Psoas muscle (tissue), 8 donors: Measurements from ENCODE around the gene LAMA1. TPM values are rescaled to one million over a fixed set of nuclear protein-coding genes. Genes with fewer than 3 reads are reported as not detected.

Experiments used
- ATAC-seq, 4 donors: fragments of 200-7000 bp; cut with Tn5 transposase; one replicate each; pipeline ENCODE4 v1.9.1; 2020; ENCODE audit warnings: moderate library complexity in 3 of 4, mild to moderate bottlenecking in 2 of 4
- DNase-seq, 2 donors: peaks; one replicate each; pipeline ENCODE4 v3.0.0-alpha.2; 2020
- H3K27ac ChIP-seq: fragments of 200-600 bp; one replicate; pipeline ENCODE4 v1.8.0; 2022
- H3K27me3 ChIP-seq, 3 donors: fragments of 200-600 bp in 1 of 3; one replicate each; pipeline versions ENCODE4 v1.6.1 to v1.8.0; 2013 to 2022; ENCODE audit warnings: low read length in 2 of 3, mild to moderate bottlenecking in 2 of 3, moderate library complexity in 1 of 3; ENCODE audit not compliant: insufficient read depth in 3 of 3
- H3K36me3 ChIP-seq, 2 donors: fragments of 200-600 bp in 1 of 2; one replicate each; pipeline versions ENCODE4 v1.6.1 to v1.8.0; 2013 to 2022; ENCODE audit warnings: low read depth in 1 of 2, mild to moderate bottlenecking in 1 of 2, moderate library complexity in 1 of 2; ENCODE audit not compliant: insufficient read depth in 1 of 2
- H3K4me1 ChIP-seq: fragments of 200-600 bp; one replicate; pipeline ENCODE4 v1.8.0; 2022
- H3K4me3 ChIP-seq: fragments of 200-600 bp; one replicate; pipeline ENCODE4 v1.8.0; 2022; ENCODE audit warnings: mild to moderate bottlenecking
- H3K9me3 ChIP-seq: fragments of 200-600 bp; one replicate; pipeline ENCODE4 v1.8.0; 2022
- CTCF ChIP-seq: fragments of 200-600 bp; IDR thresholded peaks from one replicate; pipeline ENCODE4 v1.8.0; 2022; ENCODE audit warnings: antibody characterized with exemption
- WGBS, 3 donors: extraction: QIAGEN DNeasy Blood & Tissue Kit; methylation state at CpG; one replicate each; pipeline versions ENCODE4 v1.1.6 to v1.1.7; 2013; 5-methylcytosine and 5-hydroxymethylcytosine counted together
- intact Hi-C, 2 donors: fragments of 100-400 bp; cut with DNase I; formaldehyde crosslinking; loops; one replicate each; pipeline versions ENCODE4 v1.11.0 to v1.14.2; 2022
- polyA plus RNA-seq, 3 donors: library from polyadenylated mRNA; stranded (reverse); fragments of 200-250 nt; gene quantifications; one replicate each; pipeline ENCODE4 v1.2.3, GENCODE V29; 2013
- total RNA-seq, 4 donors: library from RNA; stranded (reverse); fragmentation: NEBNext Ultra II Directional in 2 of 4; extraction: Animal tissue kit (Norgen Biotek cat#: 25700) in 2 of 4; gene quantifications; one replicate each; pipeline versions ENCODE4 v1.2.1 to v1.2.4, GENCODE V29; 2021 to 2023
- donor health status: healthy with polysubstance abuse.
- donor health status: DM: no; HTN: no; CAD: no; lungs with moderate emphysema.
- donor health status: Bipolar disorder and iron deficiency.
- donor health status: healthy.
- donor health status: DM: yes; HTN: yes; CAD: no.
- donor health status: DM: no; HTN: no; CAD: no.
- donor health status: DM: no; HTN: no; CAD: no.
- donor health status: DM: yes; HTN: yes; CAD: no.

LAMA1 gene
- total and polyA plus RNA-seq, 7 donors = 0.04 to 2.6 (median 0.11) TPM; not detected in 1

GRCh38 chr18:7021994-7022840, 95.4 kb downstream of the LAMA1 start:
- Histone ChIP-seq H3K27ac (no peak overlapping the region), H3K9me3 (no peaks in the 10 kb centered on the region), H3K36me3 (no peaks in the 10 kb centered on the region), H3K27me3 (no peaks in the 10 kb centered on the region), H3K4me1 (no peaks in the 10 kb centered on the region), H3K4me3 (no peak overlapping the region)
- DNase-seq (no peak), ATAC-seq (no peak)
- TF ChIP-seq CTCF = no peak
- intact Hi-C loops = no loop called here
- WGBS, 3 donors = 60 to 62% (median 61%) methylated on average over 16 of the region's 16 CpGs

GRCh38 chr18:7020995-7021777, 96.4 kb downstream of the LAMA1 start:
- WGBS, 3 donors = 91 to 93% (median 92%) methylated on average over 13 of the region's 13 CpGs
- no peaks in the 10 kb centered on the region for H3K36me3 ChIP-seq
- H3K4me3 ChIP-seq = no peak overlapping the region
- H3K4me1 ChIP-seq = no peaks in the 10 kb centered on the region
- ATAC-seq (no peak), DNase-seq (no peak)
- H3K9me3 ChIP-seq = no peaks in the 10 kb centered on the region
- no peak overlapping the region for H3K27ac ChIP-seq
- TF ChIP-seq CTCF = no peak
- peaks cover 0 to 2% (median 0%) of the 10 kb centered on the region in 3 donors for H3K27me3 ChIP-seq
- intact Hi-C loops = no loop called here

GRCh38 chr18:7017013-7017412, 100.6 kb downstream of the LAMA1 start:
- Histone ChIP-seq H3K36me3 (no peaks in the 10 kb centered on the region), H3K4me3 (no peak overlapping the region), H3K27ac (no peak overlapping the region), H3K27me3 (peaks cover 0 to 2% (median 0%) of the 10 kb centered on the region in 3 donors), H3K9me3 (no peaks in the 10 kb centered on the region), H3K4me1 (no peaks in the 10 kb centered on the region)
- no peak for DNase-seq
- WGBS, 3 donors = 80 to 83% (median 83%) methylated on average over 5 of the region's 5 CpGs
- intact Hi-C loops = no loop called here
- ATAC-seq = no peak
- TF ChIP-seq CTCF = no peak

GRCh38 chr18:7011142-7011541, 106.5 kb downstream of the LAMA1 start:
- Histone ChIP-seq H3K4me1 (no peaks in the 10 kb centered on the region), H3K27me3 (peaks cover 0 to 4% (median 0%) of the 10 kb centered on the region in 3 donors), H3K27ac (no peak overlapping the region), H3K36me3 (no peaks in the 10 kb centered on the region), H3K4me3 (no peak overlapping the region), H3K9me3 (no peaks in the 10 kb centered on the region)
- ATAC-seq = no peak
- intact Hi-C loops = no loop called here
- no peak for TF ChIP-seq CTCF
- WGBS, 3 donors = 76 to 82% (median 79%) methylated on average over 19 of the region's 19 CpGs
- no peak for DNase-seq
